HG03103 (cell line): Measurements from ENCODE around the gene KISS1R.
"Not testable (repeated sequence)": the region's sequence is repeated elsewhere in the genome, so short reads cannot be mapped to it uniquely, and the experiment has no call there.

Experiments used
- ATAC-seq: cut with Tn5 transposase; IDR thresholded peaks from one replicate; pipeline ENCODE4 v1.9.1; 2021; ENCODE audit warnings: low read depth; ENCODE audit not compliant: unreplicated experiment

KISS1R gene

DNA sequence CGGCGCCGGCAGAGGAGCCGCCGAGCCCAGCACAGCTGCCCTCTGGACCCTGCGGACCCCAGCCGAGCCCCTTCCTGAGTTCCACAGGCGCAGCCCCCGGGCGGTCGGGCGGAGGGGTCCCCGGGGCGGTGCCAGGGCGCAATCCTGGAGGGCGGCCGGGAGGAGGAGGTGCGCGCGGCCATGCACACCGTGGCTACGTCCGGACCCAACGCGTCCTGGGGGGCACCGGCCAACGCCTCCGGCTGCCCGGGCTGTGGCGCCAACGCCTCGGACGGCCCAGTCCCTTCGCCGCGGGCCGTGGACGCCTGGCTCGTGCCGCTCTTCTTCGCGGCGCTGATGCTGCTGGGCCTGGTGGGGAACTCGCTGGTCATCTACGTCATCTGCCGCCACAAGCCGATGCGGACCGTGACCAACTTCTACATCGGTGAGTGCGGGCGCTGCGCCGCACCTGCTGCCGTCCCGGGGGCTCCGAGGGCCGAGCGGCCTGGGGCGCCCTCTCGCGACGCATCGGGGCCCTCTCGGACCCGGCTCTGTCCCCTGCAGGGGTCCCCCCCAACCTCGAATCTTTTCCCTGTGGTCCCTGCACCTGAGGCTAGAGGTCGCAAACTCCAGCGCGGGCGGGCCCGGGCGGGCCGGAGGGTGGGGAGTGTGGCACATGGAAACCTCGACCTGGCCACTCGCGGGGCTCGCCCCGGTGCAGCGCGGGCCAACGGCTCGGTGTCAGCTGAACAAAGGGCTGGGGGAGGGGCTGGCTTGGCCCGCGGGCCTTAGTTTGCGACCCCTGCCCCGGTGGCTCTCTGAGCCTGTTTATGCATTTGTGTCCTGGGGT lies at the start of gene KISS1R:
Gene KISS1R (plus strand): TSS at position 11 of the 829 bp plus-strand sequence. CDS start 170 bp downstream, at position 181.
- ATAC-seq: no peak

DNA sequence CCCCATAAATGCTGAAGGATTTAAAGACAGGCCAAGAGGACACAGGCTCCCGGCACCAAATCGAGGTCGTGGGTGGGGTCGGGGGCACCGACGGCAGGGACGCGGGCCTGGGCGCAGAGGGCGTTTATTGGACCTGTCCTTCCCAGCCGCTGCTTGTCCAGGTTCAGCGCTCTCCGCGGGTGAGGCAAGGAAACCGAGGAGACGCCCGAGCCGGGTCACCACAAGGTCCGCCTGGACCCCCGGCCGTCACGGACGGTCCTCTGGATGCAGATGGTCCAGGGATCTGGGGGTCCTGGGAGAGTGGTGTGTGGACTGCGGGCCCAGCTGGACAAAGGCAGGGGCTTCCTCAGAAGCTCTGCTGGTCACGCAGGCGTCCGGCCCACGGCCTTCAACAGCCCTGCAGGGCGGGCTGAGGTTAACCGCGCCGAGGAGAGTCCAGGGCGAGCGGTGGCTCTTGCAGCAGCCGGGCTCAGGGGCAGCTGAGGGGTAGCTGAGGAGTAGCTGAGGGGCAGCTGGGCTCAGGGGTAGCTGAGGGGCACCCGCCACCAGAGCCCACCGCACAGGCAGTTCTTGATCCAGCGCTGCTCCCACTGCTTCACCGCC lies 49.2 kb upstream of the KISS1R start:
- ATAC-seq: no peak

DNA sequence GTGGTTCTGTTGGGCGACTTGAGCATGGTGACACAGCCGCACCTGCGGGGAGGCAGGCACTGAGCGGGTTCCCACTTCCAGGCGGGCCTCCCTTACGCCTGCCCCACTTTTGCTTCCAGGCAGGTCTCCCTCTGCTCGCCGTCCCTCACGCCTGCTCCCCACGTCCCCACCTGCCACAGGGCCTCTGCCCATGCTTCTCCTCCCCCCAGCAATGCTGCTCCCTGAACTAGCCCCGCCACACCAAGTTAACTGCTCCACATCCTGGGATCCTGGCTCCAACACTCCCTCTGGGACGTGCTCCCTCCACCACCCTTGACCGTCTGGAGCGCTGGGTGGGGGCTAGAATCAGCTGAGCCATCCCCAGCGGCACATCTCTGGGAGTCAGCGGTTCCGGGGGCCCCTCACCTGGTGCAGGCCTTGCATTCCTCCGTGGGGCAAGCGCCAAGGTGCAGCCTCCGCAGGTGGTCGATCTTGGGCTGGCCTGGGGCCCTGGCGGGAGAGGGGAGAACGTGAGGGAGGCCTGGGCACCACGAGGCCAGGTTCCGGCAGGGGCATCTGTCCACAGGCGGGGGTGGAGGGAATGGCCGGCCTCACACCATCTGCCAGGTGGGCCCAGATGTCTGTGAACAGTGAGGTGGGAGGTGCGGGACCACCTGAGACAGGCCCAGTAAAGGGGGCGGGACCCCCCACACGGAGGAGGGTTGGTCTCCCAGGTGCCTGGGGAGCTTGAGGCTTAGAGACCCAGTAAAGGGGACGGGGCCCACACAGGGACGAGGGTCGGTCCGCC lies 48.5 kb upstream of the KISS1R start:
- no peak for ATAC-seq

DNA sequence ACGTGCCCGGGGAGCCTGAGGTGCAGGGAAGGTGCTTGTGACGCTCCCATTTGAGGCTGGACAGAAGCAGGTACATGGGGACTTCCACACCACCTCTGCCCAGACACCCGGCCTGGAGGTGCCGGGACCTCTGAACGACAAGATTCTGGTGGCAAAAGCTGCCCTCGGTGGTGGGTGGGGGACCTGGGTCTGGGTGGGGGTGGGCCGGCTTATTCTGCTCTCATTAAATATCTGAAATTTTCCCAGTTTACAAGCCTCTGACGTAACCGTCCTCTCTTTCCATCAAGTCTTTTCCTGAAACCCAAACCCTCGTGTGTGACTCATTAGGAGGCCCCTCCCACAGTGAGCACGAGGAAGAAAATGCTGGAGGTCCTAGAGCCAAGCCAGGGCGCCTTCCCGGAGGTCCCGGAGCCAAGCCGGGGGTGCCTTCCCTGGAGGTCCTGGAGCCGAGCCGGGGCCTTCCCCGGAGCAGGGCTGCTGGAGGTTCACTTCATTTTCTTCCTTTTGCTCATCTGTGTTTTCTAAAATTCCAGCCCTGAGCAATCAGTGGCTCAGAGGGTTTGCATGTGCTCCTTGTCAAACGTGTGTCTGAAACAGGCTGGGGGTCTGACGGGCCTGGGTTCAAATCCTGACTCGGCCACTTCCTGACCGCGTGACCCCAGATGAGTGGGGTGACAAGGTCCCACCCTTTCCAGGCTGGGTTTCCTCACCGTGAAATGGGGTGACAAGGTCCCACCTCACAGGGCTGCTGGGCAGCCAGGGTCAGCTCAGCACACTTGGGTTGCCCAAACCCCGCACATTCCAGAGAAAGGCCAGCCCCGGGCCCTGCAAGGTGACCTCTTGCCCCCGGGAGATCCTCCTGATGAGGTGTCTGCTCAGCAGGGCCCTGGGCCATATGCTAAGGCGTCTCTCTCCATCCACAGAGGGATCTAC lies 47.6 kb upstream of the KISS1R start:
- ATAC-seq: no peak

DNA sequence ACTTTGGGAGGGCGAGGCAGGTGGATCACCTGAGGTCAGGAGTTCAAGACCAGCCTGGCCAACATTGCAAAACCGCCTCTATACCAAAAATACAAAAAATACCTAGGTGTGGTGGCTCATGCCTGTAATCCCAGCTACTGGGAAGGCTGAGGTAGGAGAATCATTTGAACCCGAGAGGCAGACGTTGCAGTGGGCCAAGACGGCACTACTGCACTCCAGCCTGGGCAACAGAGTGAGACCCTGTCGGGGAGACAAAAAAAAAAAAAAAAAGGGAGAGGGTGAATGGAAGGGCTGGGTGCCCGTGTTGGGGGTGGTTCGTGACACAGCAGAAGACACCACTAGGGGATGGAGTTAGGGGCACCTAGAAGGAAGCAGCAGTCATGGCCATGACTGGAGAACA lies 46.8 kb upstream of the KISS1R start:
- ATAC-seq: no peak

DNA sequence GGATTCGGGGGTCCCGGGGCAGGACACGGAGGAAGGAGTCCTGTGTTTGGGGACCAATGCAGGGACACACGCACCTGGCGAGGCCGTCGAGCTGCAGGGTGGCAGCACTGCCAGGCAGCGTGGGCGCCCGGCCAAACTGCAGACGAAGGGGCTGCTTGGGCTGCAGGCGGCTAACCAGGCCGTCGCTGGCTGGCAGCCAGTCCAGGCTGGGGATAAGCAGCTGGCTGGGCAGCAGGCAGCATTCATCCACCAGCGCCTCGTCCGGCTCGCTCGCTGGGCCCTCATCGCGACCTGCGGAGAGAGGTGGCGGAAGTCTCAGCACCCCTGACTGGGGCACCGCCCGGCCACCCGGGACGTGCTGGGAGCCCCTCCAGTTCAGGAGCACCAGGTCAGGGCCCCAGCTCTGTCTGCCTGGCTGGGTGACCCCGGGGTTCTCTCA lies 46.2 kb upstream of the KISS1R start:
- no peak for ATAC-seq

DNA sequence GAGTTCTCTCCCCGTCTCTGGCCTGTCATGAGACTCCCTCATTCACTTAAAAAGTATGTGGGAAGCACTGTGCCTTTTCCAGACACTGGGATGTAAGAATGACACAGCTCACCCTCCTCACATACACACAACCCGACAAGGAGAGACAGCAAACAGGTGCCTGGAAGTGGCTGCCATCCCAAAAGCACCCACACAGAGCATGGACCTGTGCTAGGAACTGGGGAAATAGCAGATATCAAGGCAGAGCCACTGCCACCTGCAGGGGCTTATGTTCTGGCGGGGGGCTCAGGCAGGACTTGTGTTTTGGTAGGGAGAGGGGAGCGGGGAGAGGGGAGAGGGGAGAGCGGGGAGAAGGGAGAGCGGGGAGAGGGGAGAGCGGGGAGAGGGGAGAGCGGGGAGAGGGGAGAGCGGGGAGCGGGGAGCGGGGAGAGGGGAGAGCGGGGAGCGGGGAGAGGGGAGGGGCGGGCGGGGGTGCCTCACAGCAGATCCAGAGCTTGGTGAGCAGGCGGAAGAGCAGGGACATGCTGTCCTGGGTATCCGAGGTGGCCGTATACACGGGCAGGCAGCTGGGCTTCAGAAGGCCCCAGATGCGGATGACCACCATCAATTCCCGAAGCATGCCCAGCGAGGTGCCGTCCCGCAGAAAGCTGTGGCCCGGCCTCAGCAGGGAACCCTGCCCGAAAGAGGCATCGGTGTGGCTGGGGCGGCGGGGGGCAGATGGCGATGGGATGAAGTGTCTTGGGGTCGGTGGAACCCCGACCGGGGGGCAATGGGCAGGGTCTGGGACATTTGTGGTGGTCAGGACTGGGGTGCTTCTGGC lies 45.5 kb upstream of the KISS1R start:
- no peak for ATAC-seq

DNA sequence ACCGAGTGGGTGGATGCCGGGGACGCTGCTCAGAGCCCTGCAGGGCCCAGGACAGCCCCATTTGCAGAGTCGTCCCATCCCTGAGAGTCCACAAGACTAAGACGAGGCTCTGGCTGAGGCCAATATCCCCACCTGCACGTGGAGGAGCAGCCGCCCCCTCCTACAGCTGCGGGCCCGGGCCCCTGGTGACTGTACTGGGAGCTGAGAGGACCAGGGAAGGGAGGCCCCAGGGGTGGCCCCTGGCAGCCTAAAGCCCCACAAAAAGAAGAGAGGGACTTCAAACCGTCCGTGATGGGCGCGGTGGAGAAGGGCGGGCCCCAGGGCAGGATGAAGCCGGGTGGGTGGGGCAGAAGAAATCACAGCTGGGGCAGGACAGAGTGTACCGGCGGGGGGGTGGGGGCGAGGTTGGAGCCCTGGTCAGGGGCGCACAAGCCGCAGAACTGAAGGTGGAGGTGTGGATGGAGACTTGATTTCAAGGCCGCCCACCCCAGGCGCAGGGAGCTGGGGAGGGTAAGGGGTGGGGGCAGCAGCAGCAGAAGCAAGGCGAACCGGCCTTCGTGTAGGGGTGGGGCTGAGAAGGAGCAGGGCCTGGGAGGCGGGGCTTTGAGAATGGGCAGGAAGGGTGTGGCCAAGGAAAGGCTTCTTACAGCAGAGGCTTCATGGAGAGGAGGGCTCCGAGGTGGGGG lies 44.7 kb upstream of the KISS1R start:
- ATAC-seq: no peak

DNA sequence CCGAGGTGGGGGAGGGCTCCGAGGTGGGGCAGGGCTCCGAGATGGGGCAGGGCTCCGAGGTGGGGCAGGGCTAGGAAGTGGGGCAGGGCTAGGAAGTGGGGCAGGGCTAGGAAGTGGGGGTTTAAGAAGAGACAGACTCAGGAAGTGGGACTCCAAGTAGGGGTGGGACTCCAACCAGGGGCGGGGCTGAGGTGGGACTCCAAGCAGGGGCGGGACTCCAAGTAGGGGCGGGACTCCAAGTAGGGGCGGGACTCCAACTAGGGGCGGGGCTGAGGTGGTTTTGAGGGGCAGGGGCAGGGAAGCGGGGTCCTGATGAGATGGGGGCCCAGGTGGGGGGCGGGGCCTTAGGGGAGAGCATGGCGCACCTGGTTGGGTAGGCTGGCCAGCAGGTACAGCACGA lies 44.0 kb upstream of the KISS1R start:
- ATAC-seq: no peak

DNA sequence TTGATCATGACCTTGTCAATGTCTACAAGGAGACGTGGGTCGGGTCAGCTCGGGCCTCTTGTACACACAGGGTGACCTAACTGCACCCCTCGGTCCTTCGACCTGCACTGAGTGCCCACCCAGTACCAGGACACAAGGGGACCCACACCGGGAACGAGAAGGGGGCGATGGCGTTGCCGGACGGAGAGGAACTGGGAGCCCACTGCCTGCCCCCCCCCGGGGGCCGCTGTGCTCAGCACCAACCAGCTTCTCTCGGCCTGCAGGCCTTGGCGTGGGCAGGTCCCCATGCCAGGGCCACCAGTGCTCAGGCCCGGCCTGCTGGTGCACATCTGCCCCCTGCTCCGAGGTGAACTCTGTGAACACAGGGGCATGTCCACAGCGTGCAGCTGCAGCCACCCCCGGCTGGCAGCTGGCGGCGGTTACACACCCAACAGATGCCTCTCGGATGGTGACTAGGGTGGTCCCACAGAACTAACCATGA lies 43.5 kb upstream of the KISS1R start:
- no peak for ATAC-seq

DNA sequence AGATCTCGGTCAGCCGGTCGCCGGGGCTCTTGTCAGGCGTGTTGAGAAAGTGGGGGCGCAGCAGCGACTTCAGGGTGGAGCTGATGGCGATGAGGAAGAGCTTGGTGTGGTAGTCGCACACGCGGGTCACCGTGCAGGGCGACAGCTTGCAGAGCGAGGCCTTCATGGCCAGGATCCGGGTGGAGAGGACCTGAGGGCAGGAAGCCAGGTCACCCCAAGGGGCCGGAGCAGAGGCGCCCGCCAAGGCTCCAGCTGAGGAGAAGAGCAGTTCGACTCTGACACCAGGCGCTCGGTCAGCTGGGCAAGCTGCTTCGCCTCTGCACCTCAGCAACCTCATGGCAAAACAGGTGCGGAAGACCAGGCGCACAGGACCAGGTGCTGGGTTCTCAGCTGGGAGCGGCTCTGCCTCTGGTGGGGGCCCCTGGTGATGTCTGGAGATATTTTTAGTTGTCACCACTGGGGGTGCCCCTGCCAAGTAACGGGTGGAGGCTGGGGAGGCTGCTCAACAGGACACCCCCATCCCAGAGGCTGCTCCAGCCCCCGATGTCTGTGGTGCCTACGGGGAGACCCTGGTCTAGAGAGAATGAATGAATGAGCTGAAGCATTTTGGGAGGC lies 41.8 kb upstream of the KISS1R start:
- ATAC-seq: no peak

DNA sequence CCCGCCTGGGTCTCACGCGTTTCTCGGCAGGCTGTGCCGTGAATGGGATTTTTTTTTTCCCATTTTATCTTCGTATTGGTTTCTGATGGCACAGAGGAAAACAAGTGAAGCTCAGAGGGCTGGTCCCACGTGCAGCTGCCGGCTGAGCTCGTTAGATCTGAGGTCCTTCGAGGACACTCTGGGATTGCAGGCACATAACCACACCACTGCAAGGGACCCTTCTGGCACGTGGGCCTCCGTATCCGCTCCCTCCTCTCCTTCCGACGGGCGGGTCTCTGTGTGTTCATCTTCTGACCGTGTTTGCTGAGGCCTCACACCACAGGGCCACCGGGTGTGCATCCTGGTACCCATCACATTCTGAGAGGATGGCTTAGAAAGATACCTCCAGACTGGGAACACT lies 41.0 kb upstream of the KISS1R start:
- ATAC-seq: no peak

DNA sequence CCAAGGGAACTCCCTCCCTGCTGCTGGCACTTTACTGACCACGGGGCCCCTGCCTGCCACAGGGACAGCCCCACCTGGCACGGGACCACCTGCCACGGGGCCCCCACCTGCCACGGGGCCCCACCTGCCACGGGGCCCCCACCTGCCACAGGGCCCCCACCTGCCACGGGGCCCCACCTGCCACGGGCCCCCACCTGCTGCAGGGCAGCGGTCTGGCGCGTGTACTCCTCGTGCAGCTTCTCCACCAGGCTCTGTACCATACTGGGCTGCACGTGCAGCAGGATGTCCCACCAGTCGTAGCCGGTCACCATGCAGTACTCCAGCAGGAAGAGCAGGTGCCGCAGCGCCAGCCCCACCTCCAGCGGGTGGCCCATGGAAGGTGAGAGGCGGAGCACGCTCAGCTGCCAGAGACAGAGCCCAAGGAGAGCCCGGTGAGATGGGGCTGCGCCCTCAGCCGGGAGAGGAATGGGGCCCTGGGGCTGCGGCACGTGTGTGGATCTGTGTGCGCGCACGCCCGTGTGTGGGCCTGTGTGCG lies 40.3 kb upstream of the KISS1R start:
- no peak for ATAC-seq

DNA sequence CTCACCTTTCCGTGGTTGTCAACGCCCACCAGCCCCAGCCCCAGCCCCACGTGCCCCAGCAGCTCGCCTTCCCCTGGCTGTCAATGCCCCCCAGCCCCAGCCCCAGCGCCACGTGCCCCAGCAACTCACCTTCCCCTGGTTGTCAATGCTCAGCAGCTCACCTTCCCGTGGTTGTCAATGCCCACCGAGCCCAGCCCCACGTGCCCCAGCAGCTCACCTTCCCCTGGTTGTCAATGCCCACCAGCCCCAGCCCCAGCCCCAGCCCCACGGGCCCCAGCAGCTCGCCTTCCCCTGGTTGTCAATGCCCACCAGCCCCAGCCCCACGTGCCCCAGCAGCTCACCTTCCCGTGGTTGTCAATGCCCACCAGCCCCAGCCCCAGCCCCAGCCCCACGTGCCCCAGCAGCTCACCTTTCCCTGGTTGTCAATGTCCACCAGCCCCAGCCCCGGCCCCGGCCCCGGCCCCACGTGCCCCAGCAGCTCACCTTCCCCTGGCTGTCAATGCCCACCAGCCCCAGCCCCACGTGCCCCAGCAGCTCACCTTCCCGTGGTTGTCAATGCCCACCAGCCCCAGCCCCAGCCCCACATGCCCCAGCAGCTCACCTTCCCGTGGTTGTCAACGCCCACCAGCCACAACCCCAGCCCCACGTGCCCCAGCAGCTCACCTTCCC lies 39.0 kb upstream of the KISS1R start:
- ATAC-seq: not testable (repeated sequence)

DNA sequence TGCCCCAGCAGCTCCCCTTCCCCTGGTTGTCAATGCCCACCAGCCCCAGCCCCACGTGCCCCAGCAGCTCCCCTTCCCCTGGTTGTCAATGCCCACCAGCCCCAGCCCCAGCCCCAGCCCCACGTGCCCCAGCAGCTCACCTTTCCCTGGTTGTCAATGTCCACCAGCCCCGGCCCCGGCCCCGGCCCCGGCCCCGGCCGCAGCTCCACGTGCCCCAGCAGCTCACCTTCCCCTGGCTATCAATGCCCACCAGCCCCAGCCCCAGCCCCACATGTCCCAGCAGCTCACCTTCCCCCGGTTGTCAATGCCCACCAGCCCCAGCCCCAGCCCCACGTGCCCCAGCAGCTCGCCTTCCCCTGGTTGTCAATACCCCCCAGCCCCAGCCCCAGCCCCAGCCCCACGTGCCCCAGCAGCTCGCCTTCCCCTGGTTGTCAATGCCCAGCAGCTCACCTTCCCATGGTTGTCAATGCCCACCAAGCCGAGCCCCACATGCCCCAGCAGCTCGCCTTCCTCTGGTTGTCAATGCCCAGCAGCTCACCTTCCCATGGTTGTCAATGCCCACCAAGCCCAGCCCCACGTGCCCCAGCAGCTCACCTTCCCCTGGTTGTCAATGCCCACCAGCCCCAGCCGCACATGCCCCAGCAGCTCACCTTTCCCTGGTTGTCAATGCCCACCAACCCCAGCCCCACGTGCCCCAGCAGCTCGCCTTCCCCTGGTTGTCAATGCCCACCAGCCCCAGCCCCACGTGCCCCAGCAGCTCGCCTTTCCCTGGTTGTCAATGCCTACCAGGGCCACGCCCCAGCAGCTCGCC lies 38.2 kb upstream of the KISS1R start:
- not testable (repeated sequence) for ATAC-seq

DNA sequence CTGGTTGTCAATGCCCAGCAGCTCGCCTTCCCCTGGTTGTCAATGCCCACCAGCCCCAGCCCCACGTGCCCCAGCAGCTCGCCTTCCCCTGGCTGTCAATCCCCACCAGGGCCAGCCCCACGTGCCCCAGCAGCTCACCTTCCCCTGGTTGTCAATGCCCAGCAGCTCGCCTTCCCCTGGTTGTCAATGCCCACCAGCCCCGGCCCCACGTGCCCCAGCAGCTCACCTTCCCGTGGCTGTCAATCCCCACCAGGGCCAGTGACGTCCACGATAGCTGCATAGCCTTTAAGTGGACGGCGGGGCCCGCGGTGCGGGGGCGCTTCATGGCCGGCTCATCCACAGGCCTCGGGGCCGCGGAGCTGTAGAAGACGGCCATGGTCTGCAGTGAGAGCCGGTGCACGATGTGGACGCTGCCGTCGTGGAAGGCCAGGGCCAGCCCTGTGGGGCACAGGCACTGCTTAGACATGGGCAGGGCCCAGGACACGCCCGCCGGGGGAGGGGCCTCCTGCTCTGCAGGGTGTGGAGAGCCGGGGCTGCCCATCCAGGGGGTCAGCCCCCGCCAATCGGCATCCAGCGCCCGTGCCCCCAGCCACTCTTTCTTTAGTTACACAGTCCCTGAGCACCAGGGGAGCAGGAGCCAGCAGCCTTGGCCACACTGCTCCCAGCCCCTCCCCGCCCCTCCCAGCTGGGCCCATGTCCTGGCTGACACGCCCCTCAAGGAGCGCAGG lies 37.3 kb upstream of the KISS1R start:
- no peak for ATAC-seq
